Mucosa of rectum (tissue), 2 donors: ENCODE measurements around the gene OR2A25.

Experiments used
- H3K27ac ChIP-seq, 2 donors: one replicate each; pipeline ENCODE4 v1.7.0; 2013; ENCODE audit warnings: inconsistent platforms in 2 of 2, low read depth in 2 of 2, low read length in 2 of 2
- H3K27me3 ChIP-seq, 2 donors: one replicate each; pipeline ENCODE4 v1.7.0; 2013; ENCODE audit warnings: low read length in 2 of 2; ENCODE audit not compliant: control insufficient read depth in 2 of 2, insufficient read depth in 2 of 2
- H3K36me3 ChIP-seq, 2 donors: one replicate each; pipeline ENCODE4 v1.7.0; 2013; ENCODE audit warnings: low read length in 2 of 2; ENCODE audit not compliant: control insufficient read depth in 2 of 2, insufficient read depth in 2 of 2
- H3K4me1 ChIP-seq, 2 donors: one replicate each; pipeline ENCODE4 v1.7.0; 2013; ENCODE audit warnings: low read length in 2 of 2, mild to moderate bottlenecking in 1 of 2; ENCODE audit not compliant: control insufficient read depth in 2 of 2, insufficient read depth in 2 of 2
- H3K4me3 ChIP-seq, 2 donors: one replicate each; pipeline ENCODE4 v1.7.0; 2013; ENCODE audit warnings: low read length in 2 of 2
- H3K9ac ChIP-seq, 2 donors: one replicate each; pipeline ENCODE4 v1.7.0; 2013; ENCODE audit warnings: low read length in 2 of 2, low read depth in 1 of 2, mild to moderate bottlenecking in 1 of 2
- H3K9me3 ChIP-seq, 2 donors: one replicate each; pipeline ENCODE4 v1.7.0; 2013; ENCODE audit warnings: low read length in 2 of 2; ENCODE audit not compliant: control insufficient read depth in 2 of 2
- donor health status: healthy.
- donor health status: Normal muscosa, but diverticular disease.

OR2A25 gene

DNA sequence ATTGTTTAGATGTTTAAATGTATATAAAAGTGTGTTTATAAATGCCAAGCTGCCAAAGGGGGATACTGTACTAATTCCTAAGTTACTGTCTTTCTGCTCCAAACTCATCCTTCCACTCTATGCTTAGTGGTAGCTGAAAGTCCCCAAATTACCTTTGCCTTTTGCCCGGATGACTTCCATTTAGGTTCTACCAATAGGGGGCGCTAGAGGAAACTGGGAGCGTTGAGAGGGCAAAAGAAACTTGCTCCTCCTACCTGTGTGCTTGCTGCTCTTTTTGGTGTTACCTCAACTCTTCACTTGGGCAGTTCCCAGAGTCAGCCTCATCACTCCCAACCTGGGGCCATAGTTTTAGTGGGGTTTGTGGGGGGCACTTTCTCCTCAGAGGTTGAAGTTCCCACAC is 5.9 kb upstream of the OR2A25 start:
- no peaks in the 10 kb centered on the region for H3K27me3 ChIP-seq
- H3K9me3 ChIP-seq, result no peaks in the 10 kb centered on the region
- H3K36me3 ChIP-seq, result no peaks in the 10 kb centered on the region
- no peak overlapping the region for H3K27ac ChIP-seq
- H3K4me3 ChIP-seq, result no peak overlapping the region
- no peak overlapping the region for H3K9ac ChIP-seq
- H3K4me1 ChIP-seq, result no peaks in the 10 kb centered on the region

DNA sequence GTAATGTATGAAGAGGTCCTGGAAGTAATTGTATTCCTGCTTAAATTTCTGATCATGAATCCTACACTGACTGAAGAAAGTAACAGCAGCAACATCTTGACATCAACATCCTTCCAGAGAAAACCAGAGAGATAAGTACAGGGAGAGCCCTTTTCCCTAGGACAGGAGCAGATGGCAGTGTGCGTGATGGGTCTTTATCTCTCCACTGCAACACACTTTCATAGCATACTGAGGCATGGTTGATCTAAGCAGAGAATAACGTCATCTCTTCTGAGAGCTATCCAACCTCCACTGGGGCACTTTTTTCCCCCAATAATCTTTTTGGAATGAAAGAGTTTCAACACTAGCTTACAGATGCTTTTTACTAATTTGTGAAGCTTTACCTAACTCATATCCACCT is 342 bp downstream of the OR2A25 start:
- Histone ChIP-seq H3K27ac (no peak overlapping the region), H3K36me3 (no peaks in the 10 kb centered on the region), H3K27me3 (no peaks in the 10 kb centered on the region), H3K9me3 (no peaks in the 10 kb centered on the region), H3K4me1 (no peaks in the 10 kb centered on the region), H3K9ac (no peak overlapping the region), H3K4me3 (no peak overlapping the region)

DNA sequence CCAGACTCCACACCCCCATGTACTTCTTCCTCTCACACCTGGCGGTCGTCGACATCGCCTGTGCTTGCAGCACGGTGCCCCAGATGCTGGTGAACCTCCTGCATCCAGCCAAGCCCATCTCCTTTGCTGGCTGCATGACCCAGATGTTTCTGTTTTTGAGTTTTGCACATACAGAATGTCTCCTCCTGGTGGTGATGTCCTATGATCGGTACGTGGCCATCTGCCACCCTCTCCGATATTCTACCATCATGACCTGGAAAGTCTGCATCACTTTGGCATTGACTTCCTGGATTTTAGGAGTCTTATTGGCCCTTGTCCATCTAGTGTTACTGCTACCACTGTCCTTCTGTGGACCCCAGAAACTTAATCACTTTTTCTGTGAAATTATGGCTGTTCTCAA is 4.8 kb downstream of the OR2A25 start:
- Histone ChIP-seq H3K9ac (no peak overlapping the region), H3K4me3 (no peak overlapping the region), H3K9me3 (no peaks in the 10 kb centered on the region), H3K4me1 (no peaks in the 10 kb centered on the region), H3K27me3 (no peaks in the 10 kb centered on the region), H3K27ac (no peak overlapping the region), H3K36me3 (no peaks in the 10 kb centered on the region)

DNA sequence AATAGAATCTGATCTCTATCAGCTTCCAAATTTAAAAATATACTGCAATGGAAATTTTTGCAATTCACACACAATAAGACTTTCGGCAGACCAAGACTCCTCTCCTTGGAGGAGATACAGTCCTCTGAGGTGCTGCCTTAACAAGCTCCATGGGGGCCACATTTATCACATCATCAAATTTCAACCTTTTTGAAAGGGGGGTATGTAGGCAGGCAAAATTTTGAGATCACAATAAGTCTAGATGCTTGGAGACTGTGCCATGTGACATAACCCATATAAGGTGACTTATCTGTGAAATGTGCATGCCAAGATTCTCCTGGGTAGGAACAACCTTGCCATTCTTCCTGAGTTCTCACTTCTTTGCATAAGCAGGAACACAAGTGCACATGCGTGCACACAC is 16.4 kb downstream of the OR2A25 start, which contains the start of gene OR2A12:
OR2A12 (plus strand) TSS at position 301 of the 400 bp plus-strand sequence. CDS start 8,830 bp downstream, outside the sequence.
- Histone ChIP-seq H3K4me3 (no peak within 1 kb of the TSS), H3K27me3 (no peaks in the 10 kb centered on the region), H3K9me3 (no peaks in the 10 kb centered on the region), H3K36me3 (no peaks in the 10 kb centered on the region), H3K4me1 (no peaks in the 10 kb centered on the region), H3K27ac (no peak within 1 kb of the TSS), H3K9ac (no peak within 1 kb of the TSS)

DNA sequence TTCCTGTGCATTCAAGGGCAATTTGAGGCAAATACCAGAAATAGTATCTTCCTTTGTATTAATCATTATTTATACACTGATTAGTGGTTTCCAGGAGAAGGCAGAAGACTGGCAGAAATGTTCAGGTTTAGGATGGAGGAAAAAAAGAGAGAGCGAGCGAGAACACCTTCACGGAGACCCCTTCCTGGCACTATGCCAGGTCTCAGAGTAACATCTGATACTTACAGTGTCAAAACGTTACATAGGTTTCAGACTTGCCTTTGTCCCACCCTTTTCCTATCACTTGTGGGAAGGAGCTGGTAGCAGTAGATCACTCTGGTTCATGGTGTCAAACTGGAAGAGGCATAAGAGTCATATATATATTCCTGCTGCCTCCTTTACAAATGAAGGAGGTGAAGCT is 17.1 kb downstream of the OR2A25 start:
- no peaks in the 10 kb centered on the region for H3K36me3 ChIP-seq
- no peak overlapping the region for H3K27ac ChIP-seq
- no peaks in the 10 kb centered on the region for H3K27me3 ChIP-seq
- no peaks in the 10 kb centered on the region for H3K4me1 ChIP-seq
- H3K9ac ChIP-seq, result no peak overlapping the region
- H3K9me3 ChIP-seq, result no peaks in the 10 kb centered on the region
- H3K4me3 ChIP-seq, result no peak overlapping the region

DNA sequence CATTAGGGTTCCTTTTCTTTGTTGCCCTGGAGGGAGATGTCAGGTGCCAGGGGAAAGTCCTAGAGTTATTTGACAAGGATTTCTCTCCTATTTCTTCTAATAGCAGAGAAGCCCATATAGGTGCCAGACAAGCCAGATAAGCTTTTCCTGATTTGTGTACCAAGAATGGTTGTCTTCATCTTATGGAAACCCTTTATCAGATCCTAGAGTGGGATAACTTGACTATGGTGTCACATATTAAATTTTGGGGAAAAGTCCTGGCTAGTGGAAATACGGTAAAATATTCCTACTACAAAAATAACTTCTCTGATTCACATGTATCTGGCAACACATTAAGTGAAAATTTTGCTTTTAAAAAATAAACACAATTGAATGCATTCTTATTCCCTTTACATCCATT is 17.6 kb downstream of the OR2A25 start:
- Histone ChIP-seq H3K9me3 (no peaks in the 10 kb centered on the region), H3K36me3 (no peaks in the 10 kb centered on the region), H3K9ac (no peak overlapping the region), H3K27me3 (no peaks in the 10 kb centered on the region), H3K4me3 (no peak overlapping the region), H3K27ac (no peak overlapping the region), H3K4me1 (no peaks in the 10 kb centered on the region)

DNA sequence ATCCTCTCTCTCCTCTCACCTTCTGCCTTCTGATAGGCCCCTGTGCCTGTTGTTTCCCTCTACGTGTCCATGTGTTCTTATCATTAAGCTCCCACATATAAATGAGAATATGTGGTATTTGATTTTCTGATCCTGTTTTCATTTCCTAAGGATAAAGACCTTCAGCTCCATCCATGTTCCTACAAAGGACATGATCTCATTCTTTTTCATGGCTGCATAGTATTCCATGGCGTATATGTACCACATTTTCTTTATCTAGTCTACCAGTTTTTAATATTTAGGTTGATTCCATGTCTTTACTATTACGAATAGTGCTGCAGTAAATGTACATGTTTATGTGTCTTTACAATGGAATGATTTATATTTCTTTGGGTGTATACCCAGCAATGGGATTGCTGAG is 21.1 kb downstream of the OR2A25 start:
- Histone ChIP-seq H3K9me3 (no peaks in the 10 kb centered on the region), H3K4me1 (no peaks in the 10 kb centered on the region), H3K27me3 (no peaks in the 10 kb centered on the region), H3K36me3 (no peaks in the 10 kb centered on the region), H3K27ac (no peak overlapping the region), H3K9ac (no peak overlapping the region), H3K4me3 (no peak overlapping the region)

DNA sequence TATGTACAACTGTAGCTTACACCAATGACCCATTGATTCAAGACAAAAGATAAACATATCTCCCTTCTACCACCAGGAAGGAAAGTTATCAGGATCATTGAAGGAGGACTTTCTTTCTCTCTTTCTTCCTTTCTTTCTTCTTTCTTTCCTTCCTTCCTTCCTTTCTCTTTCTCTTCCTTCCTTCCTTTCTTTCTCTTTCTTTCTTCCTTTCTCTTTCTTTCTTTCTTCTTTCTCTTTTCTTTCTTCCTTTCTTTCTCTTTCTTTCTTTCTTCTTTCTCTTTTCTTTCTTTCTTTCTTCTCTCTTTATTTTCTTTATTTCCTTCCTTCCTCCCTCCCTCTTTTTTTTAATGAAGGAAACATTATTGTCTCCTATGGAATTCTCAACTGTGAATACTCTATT is 29.2 kb downstream of the OR2A25 start:
- H3K4me3 ChIP-seq, result no peak overlapping the region
- H3K27me3 ChIP-seq, result no peaks in the 10 kb centered on the region
- no peaks in the 10 kb centered on the region for H3K9me3 ChIP-seq
- no peaks in the 10 kb centered on the region for H3K36me3 ChIP-seq
- no peak overlapping the region for H3K9ac ChIP-seq
- no peaks in the 10 kb centered on the region for H3K4me1 ChIP-seq
- no peak overlapping the region for H3K27ac ChIP-seq

DNA sequence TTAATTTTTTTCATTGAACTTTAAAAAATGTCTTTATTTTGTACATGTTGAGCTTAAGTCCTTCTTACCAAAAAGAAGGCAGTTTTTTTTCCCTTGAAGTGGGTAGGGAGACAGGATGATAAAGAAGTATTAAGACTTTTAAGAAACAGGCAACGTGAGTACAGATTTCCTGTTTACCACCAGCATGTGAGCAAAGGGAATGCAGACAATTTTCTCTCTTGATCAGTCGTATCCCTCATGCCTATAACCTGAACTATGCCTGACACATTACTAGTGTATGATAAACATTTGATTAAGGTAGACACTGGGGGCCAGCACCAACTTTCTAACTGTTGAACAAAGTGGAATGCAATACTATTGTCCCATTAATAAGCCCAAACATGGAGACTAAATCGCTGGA is 31.0 kb downstream of the OR2A25 start:
- no peak overlapping the region for H3K4me3 ChIP-seq
- H3K27me3 ChIP-seq, result no peaks in the 10 kb centered on the region

DNA sequence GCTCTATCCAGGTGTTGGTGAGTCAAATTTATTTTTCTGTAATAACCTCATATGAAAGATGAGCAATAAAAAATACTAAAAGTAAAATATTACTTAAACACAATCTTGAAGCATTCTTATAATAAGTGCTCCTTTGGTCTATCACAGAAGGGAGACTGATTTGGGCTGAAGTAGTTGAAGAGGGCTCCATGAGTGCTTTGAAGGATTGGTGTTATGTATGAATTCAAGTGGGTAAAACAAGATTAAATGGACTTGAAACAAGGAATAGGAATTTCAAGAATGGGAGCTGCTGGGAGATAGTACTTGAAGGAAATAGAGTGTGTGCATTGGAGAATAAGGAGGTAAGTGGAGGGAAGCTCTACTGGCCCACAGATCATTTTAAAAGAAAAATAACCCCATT is 32.4 kb downstream of the OR2A25 start:
- no peaks in the 10 kb centered on the region for H3K4me1 ChIP-seq
- no peaks in the 10 kb centered on the region for H3K36me3 ChIP-seq
- no peak overlapping the region for H3K27ac ChIP-seq
- no peak overlapping the region for H3K9ac ChIP-seq
- H3K27me3 ChIP-seq, result no peaks in the 10 kb centered on the region
- H3K4me3 ChIP-seq, result no peak overlapping the region
- no peaks in the 10 kb centered on the region for H3K9me3 ChIP-seq

More for the DNA sequence above, 31.0 kb downstream of the OR2A25 start:
- Histone ChIP-seq H3K27ac (no peak overlapping the region), H3K36me3 (no peaks in the 10 kb centered on the region), H3K9ac (no peak overlapping the region), H3K9me3 (no peaks in the 10 kb centered on the region), H3K4me1 (no peaks in the 10 kb centered on the region)

DNA sequence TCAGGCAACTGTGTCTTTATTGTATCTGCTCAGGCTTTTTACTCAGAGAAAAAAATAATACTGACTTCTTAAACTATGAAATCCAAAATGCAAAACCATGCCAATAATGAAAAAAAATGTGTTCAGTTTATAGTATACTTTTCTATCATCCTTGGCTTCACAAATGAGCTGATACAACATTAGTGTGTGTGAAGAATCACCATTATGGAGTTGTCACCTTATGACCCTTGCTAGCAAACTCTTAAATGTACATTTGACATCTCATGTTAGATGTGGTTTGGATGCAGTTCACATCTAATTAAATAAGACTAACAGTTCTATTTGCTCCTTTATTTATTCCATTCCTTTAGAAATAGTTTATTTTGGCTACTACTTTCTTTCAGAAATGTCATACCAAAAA is 35.6 kb downstream of the OR2A25 start:
- H3K9me3 ChIP-seq, result no peaks in the 10 kb centered on the region
- no peak overlapping the region for H3K4me3 ChIP-seq
- no peaks in the 10 kb centered on the region for H3K27me3 ChIP-seq
- H3K36me3 ChIP-seq, result no peaks in the 10 kb centered on the region
- H3K27ac ChIP-seq, result no peak overlapping the region
- H3K4me1 ChIP-seq, result no peaks in the 10 kb centered on the region
- H3K9ac ChIP-seq, result no peak overlapping the region
